Prostate gland (tissue), 2 donors: ENCODE data around the gene DPY19L1.

ENCODE experiments used
- CTCF ChIP-seq, 4 experiments: fragments of 200-600 bp in 2 of 4; fragments of 450-650 bp in 2 of 4; sonication (generic) in 2 of 4; IDR thresholded peaks; 1 replicate in 3 of 4; 2 replicates in 1 of 4; pipeline ENCODE4 v1.5.1; 2016 to 2019; ENCODE audit warnings: antibody characterized with exemption in 4 of 4, mild to moderate bottlenecking in 2 of 4, moderate library complexity in 2 of 4
- POLR2A ChIP-seq: fragments of 450-650 bp; IDR thresholded peaks from one replicate; pipeline ENCODE4 v1.6.1; 2016; ENCODE audit warnings: antibody characterized with exemption, mild to moderate bottlenecking
- POLR2AphosphoS5 ChIP-seq: sonication (generic); formaldehyde crosslinking; IDR thresholded peaks from one replicate; pipeline ENCODE4 v1.6.1; 2017; ENCODE audit warnings: antibody characterized with exemption

- no peak for TF ChIP-seq CTCF (IDR thresholded peaks at IDR 0.05)
- TF ChIP-seq POLR2A = no peak
- no peak for TF ChIP-seq POLR2AphosphoS5
These were observed 125.0 kb downstream of the DPY19L1 start for GRCh38 chr7:34912236-34912635.
